Neuronal stem cell (in vitro differentiated cells): ENCODE measurements around the gene CSRP1.

ENCODE experiments used
- DNase-seq: peaks from one replicate; pipeline ENCODE4 v3.0.0-alpha.2; 2013; ENCODE audit warnings: low spot score
- H2AFZ ChIP-seq: one replicate; pipeline ENCODE4 v1.6.1; 2013; ENCODE audit warnings: mild to moderate bottlenecking, low read length, inconsistent platforms
- H2AK5ac ChIP-seq: 2 replicates; pipeline ENCODE4 v1.6.1; 2013; ENCODE audit warnings: low read depth, mild to moderate bottlenecking, inconsistent platforms, low read length, moderate library complexity, mixed read lengths
- H2BK120ac ChIP-seq: 2 replicates; pipeline ENCODE4 v1.6.1; 2013; ENCODE audit warnings: low read depth, mild to moderate bottlenecking, inconsistent platforms, low read length, moderate library complexity, mixed read lengths
- H2BK12ac ChIP-seq: one replicate; pipeline ENCODE4 v1.6.1; 2013; ENCODE audit warnings: low read length, inconsistent platforms
- H2BK15ac ChIP-seq: 2 replicates; pipeline ENCODE4 v1.6.1; 2013; ENCODE audit warnings: mild to moderate bottlenecking, low read length, inconsistent platforms, mixed read lengths
- H2BK5ac ChIP-seq: one replicate; pipeline ENCODE4 v1.6.1; 2013; ENCODE audit warnings: inconsistent platforms, mild to moderate bottlenecking, low read length, moderate library complexity
- H3K14ac ChIP-seq: one replicate; pipeline ENCODE4 v1.6.1; 2013; ENCODE audit warnings: low read length, inconsistent platforms
- H3K18ac ChIP-seq: 2 replicates; pipeline ENCODE4 v1.6.1; 2013; ENCODE audit warnings: low read length, inconsistent platforms
- H3K23ac ChIP-seq: 2 replicates; pipeline ENCODE4 v1.6.1; 2013; ENCODE audit warnings: low read depth, mild to moderate bottlenecking, mixed read lengths, low read length, inconsistent platforms; ENCODE audit not compliant: poor library complexity
- H3K27ac ChIP-seq: replicated peaks from 3 replicates; pipeline ENCODE4 v1.5.1; 2013; ENCODE audit warnings: low read length, inconsistent platforms
- H3K27me3 ChIP-seq, 3 experiments: 2 replicates each; pipeline ENCODE4 v1.6.1; 2013; ENCODE audit warnings: low read length in 3 of 3, mild to moderate bottlenecking in 2 of 3, inconsistent platforms in 1 of 3, low read depth in 1 of 3, mixed read lengths in 1 of 3, moderate library complexity in 1 of 3; ENCODE audit not compliant: control insufficient read depth in 3 of 3, insufficient read depth in 3 of 3
- H3K36me3 ChIP-seq, 2 donors: replicated peaks in 1 of 2; 2 replicates each; pipeline ENCODE4 v1.6.1; 2013; ENCODE audit warnings: low read length in 2 of 2; ENCODE audit not compliant: control insufficient read depth in 2 of 2, insufficient read depth in 2 of 2
- H3K4ac ChIP-seq: 2 replicates; pipeline ENCODE4 v1.6.1; 2013; ENCODE audit warnings: inconsistent platforms, mild to moderate bottlenecking, low read length, moderate library complexity
- H3K4me1 ChIP-seq, 2 donors: 1 replicate in 1 of 2; 2 replicates in 1 of 2; pipeline ENCODE4 v1.6.1; 2013; ENCODE audit warnings: low read length in 2 of 2, low read depth in 1 of 2; ENCODE audit not compliant: control insufficient read depth in 2 of 2, insufficient read depth in 1 of 2
- H3K4me2 ChIP-seq: one replicate; pipeline ENCODE4 v1.6.1; 2013; ENCODE audit warnings: mild to moderate bottlenecking, low read length, inconsistent platforms; ENCODE audit not compliant: insufficient read depth, poor library complexity, severe bottlenecking
- H3K4me3 ChIP-seq, 2 donors: 2 replicates each; pipeline ENCODE4 v1.5.1; 2013; ENCODE audit warnings: low read length in 2 of 2, mild to moderate bottlenecking in 2 of 2, inconsistent platforms in 1 of 2, moderate library complexity in 1 of 2
- H3K79me1 ChIP-seq: one replicate; pipeline ENCODE4 v1.6.1; 2013; ENCODE audit warnings: low read depth, mild to moderate bottlenecking, inconsistent platforms, low read length, moderate library complexity
- H3K9ac ChIP-seq: one replicate; pipeline ENCODE4 v1.6.1; 2013; ENCODE audit warnings: mild to moderate bottlenecking, low read depth, low read length, inconsistent platforms; ENCODE audit not compliant: poor library complexity
- H3K9me3 ChIP-seq, 2 donors: replicated peaks in 1 of 2; 2 replicates each; pipeline versions ENCODE3 to v1.6.1; 2013; ENCODE audit warnings: low read length in 2 of 2, mild to moderate bottlenecking in 2 of 2, inconsistent platforms in 1 of 2, low read depth in 1 of 2, mixed read lengths in 1 of 2, moderate library complexity in 1 of 2; ENCODE audit not compliant: control insufficient read depth in 2 of 2, insufficient read depth in 1 of 2
- H4K8ac ChIP-seq: one replicate; pipeline ENCODE4 v1.6.1; 2013; ENCODE audit warnings: low read depth, mild to moderate bottlenecking, inconsistent platforms, low read length, moderate library complexity
- H4K91ac ChIP-seq: one replicate; pipeline ENCODE4 v1.6.1; 2013; ENCODE audit warnings: low read length, low read depth, mild to moderate bottlenecking, inconsistent platforms; ENCODE audit not compliant: poor library complexity
- WGBS, 2 donors: extraction: QIAGEN DNeasy Blood & Tissue Kit; methylation state at CpG; one replicate each; pipeline ENCODE4 v1.1.7; 2013; ENCODE audit warnings: missing lambda C conversion rate in 2 of 2, mixed read lengths in 1 of 2; ENCODE audit not compliant: insufficient read length in 2 of 2, insufficient replicate concordance in 1 of 2; ENCODE audit errors: extremely low coverage in 2 of 2; 5-methylcytosine and 5-hydroxymethylcytosine counted together

Gene CSRP1

DNA sequence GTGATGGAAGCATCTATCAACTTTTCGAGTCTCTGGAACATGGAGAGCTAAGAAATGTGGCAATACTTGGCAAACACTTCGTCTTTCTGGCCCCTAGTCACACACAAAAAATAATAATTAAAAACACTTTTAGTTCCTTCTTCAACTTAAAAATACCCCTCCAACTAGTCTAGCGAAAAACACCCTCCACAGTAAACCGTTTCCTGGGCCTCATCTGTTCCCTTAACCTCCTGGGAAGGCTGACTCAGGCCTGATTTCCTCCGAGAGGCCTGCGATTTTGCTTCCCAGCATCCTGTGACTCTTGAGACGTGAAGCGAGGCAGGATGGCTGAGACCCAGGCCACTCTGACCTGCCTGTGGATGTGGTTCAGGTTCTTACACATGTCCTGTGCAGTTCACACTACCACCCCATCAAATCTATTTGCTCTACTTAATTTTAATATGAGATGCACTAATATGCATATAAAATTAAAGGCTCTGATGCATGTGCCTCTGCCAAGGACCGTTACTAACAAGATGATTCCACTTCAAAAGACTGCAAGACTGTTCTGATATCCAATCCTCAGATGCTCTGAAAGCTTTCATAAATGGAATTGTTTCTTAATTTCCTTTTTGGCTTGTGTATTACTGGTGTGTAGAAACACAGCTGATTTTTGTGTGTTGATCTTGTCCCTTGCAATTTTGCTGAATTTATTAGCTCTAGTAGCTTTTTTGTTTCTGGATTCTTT is 35.5 kb upstream of the CSRP1 start:
- Histone ChIP-seq H3K23ac (no peak overlapping the region), H3K18ac (no peak overlapping the region), H2AFZ (no peak overlapping the region), H3K4ac (no peak overlapping the region), H2AK5ac (no peak overlapping the region), H3K4me3 (no peak overlapping the region), H3K4me1 (peaks cover 9 to 11% of the 10 kb centered on the region in 2 donors), H3K36me3 (no peaks in the 10 kb centered on the region), H4K8ac (no peak overlapping the region), H2BK120ac (no peak overlapping the region), H2BK15ac (no peak overlapping the region), H4K91ac (no peak overlapping the region), H3K79me1 (no peaks in the 10 kb centered on the region), H3K27ac (no peak overlapping the region), H3K14ac (no peak overlapping the region), H2BK12ac (no peak overlapping the region), H3K9me3 (peaks cover 0 to 8% of the 10 kb centered on the region in 2 donors), H3K4me2 (no peak overlapping the region), H3K27me3 (peaks cover 3 to 52% (median 25%) of the 10 kb centered on the region in 3 experiments), H3K9ac (no peak overlapping the region), H2BK5ac (no peak overlapping the region)
- WGBS, 2 donors: no CpG with 5 or more reads among the region's 9 CpGs
- no peak for DNase-seq

GRCh38 chr1:201540846-201541735 is 34.2 kb upstream of the CSRP1 start:
- H3K27ac ChIP-seq: no peak overlapping the region
- no peak for DNase-seq
- no peaks in the 10 kb centered on the region for H3K79me1 ChIP-seq
- H4K91ac ChIP-seq: no peak overlapping the region
- H3K4me1 ChIP-seq: peaks cover 7 to 11% of the 10 kb centered on the region in 2 donors
- no peak overlapping the region for H2BK5ac ChIP-seq
- H3K9ac ChIP-seq: no peak overlapping the region
- WGBS, 2 donors: no CpG with 5 or more reads among the region's 12 CpGs
- no peak overlapping the region for H2AK5ac ChIP-seq
- no peak overlapping the region for H4K8ac ChIP-seq
- no peak overlapping the region for H3K4me3 ChIP-seq
- H3K4me2 ChIP-seq: no peak overlapping the region
- no peak overlapping the region for H2BK15ac ChIP-seq
- no peak overlapping the region for H3K23ac ChIP-seq
- no peak overlapping the region for H2AFZ ChIP-seq
- H2BK120ac ChIP-seq: no peak overlapping the region
- peaks cover 3 to 66% (median 25%) of the 10 kb centered on the region in 3 experiments for H3K27me3 ChIP-seq
- peaks cover 0 to 8% of the 10 kb centered on the region in 2 donors for H3K9me3 ChIP-seq
- no peak overlapping the region for H3K4ac ChIP-seq
- H3K36me3 ChIP-seq: no peaks in the 10 kb centered on the region
- no peak overlapping the region for H3K14ac ChIP-seq
- H3K18ac ChIP-seq: no peak overlapping the region
- no peak overlapping the region for H2BK12ac ChIP-seq

DNA sequence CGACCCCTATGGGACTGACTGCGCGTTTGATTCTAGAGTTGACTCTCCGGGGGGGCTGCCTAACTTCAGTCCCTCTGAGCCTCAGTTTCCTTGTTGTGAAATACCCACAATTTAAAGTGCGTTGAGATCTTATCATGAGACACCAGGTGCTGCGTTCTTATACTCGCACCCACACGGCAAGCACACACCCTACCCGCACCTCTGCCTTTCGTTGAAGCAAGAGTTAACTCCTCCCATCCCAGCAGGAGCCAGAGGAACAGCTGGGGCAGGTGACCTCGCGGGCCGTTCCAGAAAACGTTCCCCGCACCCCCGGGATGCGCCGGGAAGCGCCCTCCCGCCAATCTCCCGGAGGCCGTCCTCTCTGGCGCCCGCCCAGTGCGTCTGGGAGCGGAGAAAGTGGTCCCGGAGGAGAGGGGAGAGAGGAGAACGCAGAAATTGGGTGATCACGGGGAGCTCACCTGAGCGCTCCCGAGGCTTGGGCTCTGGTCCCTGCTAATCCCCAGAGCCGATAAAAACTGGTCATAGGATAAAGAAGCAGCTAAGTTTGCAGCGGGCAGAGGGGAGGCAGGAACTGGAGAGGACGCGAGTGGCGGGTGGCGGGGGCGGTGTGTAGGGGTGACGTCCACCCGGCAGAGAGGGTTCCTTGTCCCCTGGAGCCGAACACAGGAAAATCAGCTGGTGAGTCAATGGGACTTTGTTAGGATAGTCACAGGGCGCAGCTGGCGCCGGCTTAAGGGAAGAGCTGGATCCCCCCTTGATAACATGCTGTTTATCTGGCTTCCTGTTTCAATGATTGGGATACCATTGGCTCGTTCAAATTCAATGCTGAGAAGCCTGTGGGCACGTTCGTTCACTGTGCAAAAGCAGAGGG is 32.9 kb upstream of the CSRP1 start:
- Histone ChIP-seq H3K9ac (peak overlapping the region; percentile 78), H4K8ac (no peak overlapping the region), H3K27me3 (peaks cover 3 to 78% (median 25%) of the 10 kb centered on the region in 3 experiments), H2BK12ac (peak overlapping the region; percentile 25), H4K91ac (no peak overlapping the region), H3K27ac (no peak overlapping the region), H2AK5ac (no peak overlapping the region), H3K23ac (peak overlapping the region; percentile 62), H2BK15ac (peak overlapping the region; percentile 23), H3K14ac (no peak overlapping the region), H3K36me3 (no peaks in the 10 kb centered on the region), H3K4ac (no peak overlapping the region), H3K4me2 (peak overlapping the region; percentile 92), H2BK120ac (no peak overlapping the region), H2BK5ac (no peak overlapping the region), H3K18ac (peak overlapping the region; percentile 92), H2AFZ (peak overlapping the region; percentile 88), H3K4me3 (peak overlapping the region; percentile 53 to 82), H3K79me1 (no peaks in the 10 kb centered on the region), H3K4me1 (peaks cover 7 to 11% of the 10 kb centered on the region in 2 donors), H3K9me3 (peaks cover 0 to 8% of the 10 kb centered on the region in 2 donors)
- DNase-seq: no peak
- no CpG with 5 or more reads among the region's 47 CpGs for WGBS, 2 donors
